Smooth muscle cell (in vitro differentiated cells): ENCODE measurements around the gene NAV2. TPM values are rescaled to one million over a fixed set of nuclear protein-coding genes. Genes with fewer than 3 reads are reported as not detected.

ENCODE experiments used
- DNase-seq: peaks from one replicate; lab custom pipeline; 2025; ENCODE audit not compliant: unreplicated experiment; lab: John Stamatoyannopoulos, UW
- H2AFZ ChIP-seq: fragments of 200-600 bp; sonication (generic); 2 replicates; pipeline ENCODE4 v1.6.0; 2016; ENCODE audit warnings: antibody characterized with exemption, low read depth, mild to moderate bottlenecking
- H3F3A ChIP-seq: fragments of 200-600 bp; sonication (generic); 2 replicates; pipeline ENCODE4 v1.6.0; 2017; ENCODE audit warnings: antibody characterized with exemption, low read depth
- H3K27ac ChIP-seq: fragments of 200-600 bp; sonication (generic); 2 replicates; pipeline ENCODE4 v1.5.1; 2016; ENCODE audit warnings: low read depth, mild to moderate bottlenecking
- H3K27me3 ChIP-seq: fragments of 200-600 bp; sonication (generic); 2 replicates; pipeline ENCODE4 v1.6.1; 2016; ENCODE audit warnings: low read depth, mild to moderate bottlenecking
- H3K36me3 ChIP-seq: fragments of 200-600 bp; sonication (generic); 2 replicates; pipeline ENCODE4 v1.5.1; 2016; ENCODE audit warnings: low read depth
- H3K4me1 ChIP-seq: fragments of 200-600 bp; sonication (generic); 2 replicates; pipeline ENCODE4 v1.5.1; 2016; ENCODE audit warnings: low read depth
- H3K4me2 ChIP-seq: fragments of 200-600 bp; sonication (generic); 2 replicates; pipeline ENCODE4 v1.6.0; 2016; ENCODE audit warnings: mild to moderate bottlenecking
- H3K4me3 ChIP-seq: fragments of 200-600 bp; sonication (generic); 2 replicates; pipeline ENCODE4 v1.5.1; 2016; ENCODE audit warnings: mild to moderate bottlenecking
- H3K79me2 ChIP-seq: fragments of 200-600 bp; sonication (generic); 2 replicates; pipeline ENCODE4 v1.6.0; 2016; ENCODE audit warnings: low read depth, mild to moderate bottlenecking
- H3K9ac ChIP-seq: fragments of 200-600 bp; sonication (generic); 2 replicates; pipeline ENCODE4 v1.6.0; 2016; ENCODE audit warnings: low read depth
- H3K9me3 ChIP-seq: fragments of 200-600 bp; sonication (generic); replicated peaks from 2 replicates; pipeline ENCODE4 v1.5.1; 2016; ENCODE audit warnings: low read depth
- H4K20me1 ChIP-seq: fragments of 200-600 bp; sonication (generic); 2 replicates; pipeline ENCODE4 v1.6.0; 2016; ENCODE audit warnings: low read depth
- CTCF ChIP-seq: fragments of 200-600 bp; sonication (generic); IDR thresholded peaks from 2 replicates; pipeline ENCODE4 v1.5.1; 2017; ENCODE audit warnings: borderline replicate concordance, mild to moderate bottlenecking, antibody characterized with exemption; ENCODE audit not compliant: insufficient read depth, poor library complexity, severe bottlenecking
- WGBS: methylation state at CpG from one replicate; pipeline ENCODE4 v1.1.7; 2016; ENCODE audit warnings: low lambda C conversion rate; 5-methylcytosine and 5-hydroxymethylcytosine counted together
- polyA plus RNA-seq: library from polyadenylated mRNA; unstranded; fragments of >200 nt; fragmentation: Nextera tagmentation; extraction: Ambion mirVana; gene quantifications from 2 replicates; pipeline ENCODE4 v1.2.1, GENCODE V29; 2016
- total RNA-seq: library from RNA; depleted of rRNA; stranded (reverse); fragments of >200 nt; gene quantifications from 2 replicates; pipeline ENCODE4 v1.2.3, GENCODE V29; 2014

The NAV2 gene
- total and polyA plus RNA-seq, 2 experiments from 2014 or later = 14.1 to 67.5 TPM

- Histone ChIP-seq H3K4me2 (no peak overlapping the region), H3K4me1 (peaks cover 12% of the 10 kb centered on the region), H3K4me3 (no peak overlapping the region), H3K79me2 (no peaks in the 10 kb centered on the region), H3K27me3 (no peaks in the 10 kb centered on the region), H3F3A (peaks cover 3% of the 10 kb centered on the region), H3K9ac (no peak overlapping the region), H3K36me3 (no peaks in the 10 kb centered on the region), H3K27ac (no peak overlapping the region), H3K9me3 (no peaks in the 10 kb centered on the region), H4K20me1 (no peaks in the 10 kb centered on the region), H2AFZ (no peak overlapping the region)
- DNase-seq = no peak
- WGBS = 83% methylated on average over 4 of the region's 4 CpGs
- no peak for TF ChIP-seq CTCF
Measured at GRCh38 chr11:19872512-19873145, 160.0 kb downstream of the NAV2 start.

- 21% methylated on average over 1 of the region's 1 CpG for WGBS
- Histone ChIP-seq H4K20me1 (no peaks in the 10 kb centered on the region), H3K9ac (no peak overlapping the region), H3K4me2 (peak overlapping the region; percentile 28), H3F3A (peaks cover 3% of the 10 kb centered on the region), H3K79me2 (no peaks in the 10 kb centered on the region), H3K36me3 (no peaks in the 10 kb centered on the region), H2AFZ (no peak overlapping the region), H3K27me3 (no peaks in the 10 kb centered on the region), H3K27ac (no peak overlapping the region), H3K9me3 (no peaks in the 10 kb centered on the region), H3K4me1 (peaks cover 12% of the 10 kb centered on the region), H3K4me3 (no peak overlapping the region)
- TF ChIP-seq CTCF = no peak
- no peak for DNase-seq
Measured at GRCh38 chr11:19873730-19874129, 161.1 kb downstream of the NAV2 start.

- Histone ChIP-seq H3K79me2 (no peaks in the 10 kb centered on the region), H3K9me3 (no peaks in the 10 kb centered on the region), H4K20me1 (no peaks in the 10 kb centered on the region), H3K4me2 (peak overlapping the region; percentile 28), H3K4me1 (peaks cover 12% of the 10 kb centered on the region), H3K27ac (no peak overlapping the region), H3K4me3 (no peak overlapping the region), H3K27me3 (no peaks in the 10 kb centered on the region), H3K36me3 (no peaks in the 10 kb centered on the region), H3F3A (peaks cover 3% of the 10 kb centered on the region), H3K9ac (no peak overlapping the region), H2AFZ (no peak overlapping the region)
- no peak for DNase-seq
- TF ChIP-seq CTCF = no peak
Measured at GRCh38 chr11:19874266-19874665, 161.6 kb downstream of the NAV2 start.

- H3K4me1 ChIP-seq = peaks cover 12% of the 10 kb centered on the region
- H3K27ac ChIP-seq = no peak overlapping the region
- 71% methylated on average over 1 of the region's 1 CpG for WGBS
- no peak overlapping the region for H3K9ac ChIP-seq
- no peaks in the 10 kb centered on the region for H3K36me3 ChIP-seq
- H3K79me2 ChIP-seq = no peaks in the 10 kb centered on the region
- no peak overlapping the region for H3K4me2 ChIP-seq
- peaks cover 3% of the 10 kb centered on the region for H3F3A ChIP-seq
- TF ChIP-seq CTCF = no peak
- no peaks in the 10 kb centered on the region for H3K27me3 ChIP-seq
- no peaks in the 10 kb centered on the region for H4K20me1 ChIP-seq
- no peaks in the 10 kb centered on the region for H3K9me3 ChIP-seq
- no peak for DNase-seq
- H2AFZ ChIP-seq = no peak overlapping the region
- H3K4me3 ChIP-seq = no peak overlapping the region
Measured at GRCh38 chr11:19876750-19877149, 164.1 kb downstream of the NAV2 start.
